ENCODE measurements around the gene RGS2.
A peak's percentile ranks its signal among the peaks of the same experiment; 100 is the strongest.

Gene RGS2

GRCh38 chr1:192830595-192831246 is 21.9 kb downstream of the RGS2 start:
- DNase-seq (ENCODE audit: low read depth): no peak

GRCh38 chr1:192831706-192832355 is 23.0 kb downstream of the RGS2 start:
- peak; percentile 12 for DNase-seq (ENCODE audit: low read depth)

GRCh38 chr1:192832492-192832891 is 23.7 kb downstream of the RGS2 start:
- no peak for DNase-seq (ENCODE audit: low read depth)

- DNase-seq (ENCODE audit: low read depth): no peak
These were observed 26.3 kb downstream of the RGS2 start for GRCh38 chr1:192835116-192835515.

GRCh38 chr1:192839162-192840066 is 30.6 kb downstream of the RGS2 start:
- DNase-seq (ENCODE audit: low read depth): no peak

GRCh38 chr1:192844360-192844759 is 35.5 kb downstream of the RGS2 start:
- no peak for DNase-seq (ENCODE audit: low read depth)

GRCh38 chr1:192846950-192847349 is 38.1 kb downstream of the RGS2 start:
- DNase-seq (ENCODE audit: low read depth): peak; percentile 61

GRCh38 chr1:192849011-192849410 is 40.2 kb downstream of the RGS2 start:
- DNase-seq (ENCODE audit: low read depth): no peak

- no peak for DNase-seq (ENCODE audit: low read depth)
These were observed 40.6 kb downstream of the RGS2 start for GRCh38 chr1:192849442-192849841.

GRCh38 chr1:192852001-192852947 is 43.4 kb downstream of the RGS2 start:
- DNase-seq (ENCODE audit: low read depth): no peak

GRCh38 chr1:192858456-192858855 is 49.6 kb downstream of the RGS2 start:
- no peak for DNase-seq (ENCODE audit: low read depth)

- DNase-seq (ENCODE audit: low read depth): no peak
These were observed 51.0 kb downstream of the RGS2 start for GRCh38 chr1:192859808-192860207.

- DNase-seq (ENCODE audit: low read depth): no peak
These were observed 51.8 kb downstream of the RGS2 start for GRCh38 chr1:192860478-192861185.

- no peak for DNase-seq (ENCODE audit: low read depth)
These were observed 53.0 kb downstream of the RGS2 start for GRCh38 chr1:192861860-192862259.
